Transverse colon (tissue), 4 donors: ENCODE measurements around the gene SLC35F3. TPM values are rescaled to one million over a fixed set of nuclear protein-coding genes. Genes with fewer than 3 reads are reported as not detected.

ENCODE experiments used
- DNase-seq: peaks from one replicate; pipeline ENCODE4 v3.0.0-alpha.2; 2019
- H3K27ac ChIP-seq, 4 donors: fragments of 200-600 bp; sonication (generic); 2 replicates each; pipeline ENCODE4 v1.5.1; 2016 to 2018; ENCODE audit warnings: inconsistent platforms in 4 of 4
- H3K27me3 ChIP-seq: fragments of 200-600 bp; sonication (generic); 2 replicates; pipeline ENCODE4 v1.5.1; 2017; ENCODE audit warnings: inconsistent platforms
- H3K36me3 ChIP-seq, 4 donors: fragments of 200-600 bp; sonication (generic); 2 replicates each; pipeline ENCODE4 v1.5.1; 2017 to 2019; ENCODE audit warnings: inconsistent platforms in 4 of 4
- H3K4me1 ChIP-seq, 4 donors: fragments of 200-600 bp; sonication (generic); 2 replicates each; pipeline ENCODE4 v1.5.1; 2017 to 2020; ENCODE audit warnings: inconsistent platforms in 4 of 4
- H3K4me3 ChIP-seq, 4 donors: fragments of 200-600 bp; sonication (generic); 1 replicate in 1 of 4; 2 replicates in 3 of 4; pipeline versions ENCODE4 v1.5.1 to v1.6.1; 2017 to 2019; ENCODE audit warnings: inconsistent platforms in 4 of 4
- H3K9me3 ChIP-seq, 2 donors: fragments of 200-600 bp; sonication (generic); 2 replicates each; pipeline ENCODE4 v1.5.1; 2017 to 2019; ENCODE audit warnings: inconsistent platforms in 2 of 2
- EP300 ChIP-seq: sonication (generic); formaldehyde crosslinking; IDR thresholded peaks from one replicate; pipeline ENCODE4 v1.6.1; 2017; ENCODE audit warnings: antibody characterized with exemption, low read depth
- POLR2A ChIP-seq: fragments of 450-650 bp; IDR thresholded peaks from one replicate; pipeline ENCODE4 v1.6.1; 2016; ENCODE audit warnings: antibody characterized with exemption, mild to moderate bottlenecking, moderate library complexity
- POLR2AphosphoS5 ChIP-seq, 3 donors: sonication (generic); formaldehyde crosslinking; IDR thresholded peaks; one replicate each; pipeline ENCODE4 v1.6.1; 2016; ENCODE audit warnings: antibody characterized with exemption in 3 of 3
- WGBS, 2 donors: methylation state at CpG; one replicate each; pipeline ENCODE4 v1.1.5; 2018; ENCODE audit warnings: low coverage in 1 of 2; 5-methylcytosine and 5-hydroxymethylcytosine counted together
- in situ Hi-C, 4 donors: fragments of 200-750 bp; cut with MboI; loops; one replicate each; pipeline versions ENCODE4 v1.15.0 to v1.15.1; 2017; ENCODE audit warnings: low sequenced_read_pairs in 3 of 4, low pct_ligation_motif_present in 1 of 4, low pct_unique_long_range_greater_than_20kb in 1 of 4
- intact Hi-C: fragments of 100-400 bp; cut with DNase I; formaldehyde crosslinking; loops from one replicate; pipeline ENCODE4 v1.15.1; 2023; ENCODE audit warnings: low total_unique reads
- total RNA-seq, 4 donors: library from RNA; depleted of rRNA; stranded (reverse); fragments of >200 nt; gene quantifications; one replicate each; pipeline ENCODE4 v1.1.0, GENCODE V29; 2016
- TF ChIP-seq, protein P1 (sequence below), 5 experiments: fragments of 200-600 bp in 3 of 5; fragments of 450-650 bp in 2 of 5; sonication (generic) in 3 of 5; IDR thresholded peaks; 1 replicate in 2 of 5; 2 replicates in 3 of 5; pipeline ENCODE4 v1.5.1; 2016 to 2017; ENCODE audit warnings: antibody characterized with exemption in 5 of 5, inconsistent platforms in 3 of 5, mild to moderate bottlenecking in 2 of 5, moderate library complexity in 1 of 5

The SLC35F3 gene
- total RNA-seq, 4 donors from 2014 or later, result not detected

- Histone ChIP-seq H3K4me1 (no peaks in the 10 kb centered on the region), H3K27ac (no peak overlapping the region), H3K4me3 (no peak overlapping the region), H3K9me3 (no peaks in the 10 kb centered on the region), H3K27me3 (no peaks in the 10 kb centered on the region), H3K36me3 (no peaks in the 10 kb centered on the region)
- WGBS, 2 donors, result 75 to 90% methylated on average over 1 to 2 of the region's 2 CpGs
- intact Hi-C loops (no loop called here), in situ Hi-C loops (no loop called here)
- no peak for DNase-seq
- TF ChIP-seq EP300 (no peak), POLR2AphosphoS5 (IDR thresholded peaks at IDR 0.05) (no peak), POLR2A (no peak)
- TF ChIP-seq, protein P1, sequence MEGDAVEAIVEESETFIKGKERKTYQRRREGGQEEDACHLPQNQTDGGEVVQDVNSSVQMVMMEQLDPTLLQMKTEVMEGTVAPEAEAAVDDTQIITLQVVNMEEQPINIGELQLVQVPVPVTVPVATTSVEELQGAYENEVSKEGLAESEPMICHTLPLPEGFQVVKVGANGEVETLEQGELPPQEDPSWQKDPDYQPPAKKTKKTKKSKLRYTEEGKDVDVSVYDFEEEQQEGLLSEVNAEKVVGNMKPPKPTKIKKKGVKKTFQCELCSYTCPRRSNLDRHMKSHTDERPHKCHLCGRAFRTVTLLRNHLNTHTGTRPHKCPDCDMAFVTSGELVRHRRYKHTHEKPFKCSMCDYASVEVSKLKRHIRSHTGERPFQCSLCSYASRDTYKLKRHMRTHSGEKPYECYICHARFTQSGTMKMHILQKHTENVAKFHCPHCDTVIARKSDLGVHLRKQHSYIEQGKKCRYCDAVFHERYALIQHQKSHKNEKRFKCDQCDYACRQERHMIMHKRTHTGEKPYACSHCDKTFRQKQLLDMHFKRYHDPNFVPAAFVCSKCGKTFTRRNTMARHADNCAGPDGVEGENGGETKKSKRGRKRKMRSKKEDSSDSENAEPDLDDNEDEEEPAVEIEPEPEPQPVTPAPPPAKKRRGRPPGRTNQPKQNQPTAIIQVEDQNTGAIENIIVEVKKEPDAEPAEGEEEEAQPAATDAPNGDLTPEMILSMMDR (IDR thresholded peaks at IDR 0.05), result no peak
Measured at GRCh38 chr1:234289538-234290305, 385.2 kb downstream of the SLC35F3 start.

- in situ Hi-C loops, result no loop called here
- H3K9me3 ChIP-seq, result no peaks in the 10 kb centered on the region
- H3K27me3 ChIP-seq, result peaks cover 3% of the 10 kb centered on the region
Measured at GRCh38 chr1:234292011-234292410, 387.5 kb downstream of the SLC35F3 start.

GRCh38 chr1:234292548-234292947, 388.1 kb downstream of the SLC35F3 start:
- 75 to 82% methylated on average over 2 of the region's 2 CpGs for WGBS, 2 donors
- intact Hi-C loops (no loop called here), in situ Hi-C loops (no loop called here)

More at GRCh38 chr1:234292011-234292410, 387.5 kb downstream of the SLC35F3 start:
- no peaks in the 10 kb centered on the region for H3K36me3 ChIP-seq
- H3K4me3 ChIP-seq, result no peak overlapping the region
- no peaks in the 10 kb centered on the region for H3K4me1 ChIP-seq
- intact Hi-C loops, result no loop called here
- DNase-seq, result no peak
- WGBS, 2 donors, result 93 to 100% methylated on average over 2 to 4 of the region's 4 CpGs
- no peak overlapping the region for H3K27ac ChIP-seq
- TF ChIP-seq POLR2A, result no peak
- TF ChIP-seq EP300, result no peak
- no peak for TF ChIP-seq POLR2AphosphoS5 (IDR thresholded peaks at IDR 0.05)
- TF ChIP-seq, protein P1 (IDR thresholded peaks at IDR 0.05), result no peak

DNA sequence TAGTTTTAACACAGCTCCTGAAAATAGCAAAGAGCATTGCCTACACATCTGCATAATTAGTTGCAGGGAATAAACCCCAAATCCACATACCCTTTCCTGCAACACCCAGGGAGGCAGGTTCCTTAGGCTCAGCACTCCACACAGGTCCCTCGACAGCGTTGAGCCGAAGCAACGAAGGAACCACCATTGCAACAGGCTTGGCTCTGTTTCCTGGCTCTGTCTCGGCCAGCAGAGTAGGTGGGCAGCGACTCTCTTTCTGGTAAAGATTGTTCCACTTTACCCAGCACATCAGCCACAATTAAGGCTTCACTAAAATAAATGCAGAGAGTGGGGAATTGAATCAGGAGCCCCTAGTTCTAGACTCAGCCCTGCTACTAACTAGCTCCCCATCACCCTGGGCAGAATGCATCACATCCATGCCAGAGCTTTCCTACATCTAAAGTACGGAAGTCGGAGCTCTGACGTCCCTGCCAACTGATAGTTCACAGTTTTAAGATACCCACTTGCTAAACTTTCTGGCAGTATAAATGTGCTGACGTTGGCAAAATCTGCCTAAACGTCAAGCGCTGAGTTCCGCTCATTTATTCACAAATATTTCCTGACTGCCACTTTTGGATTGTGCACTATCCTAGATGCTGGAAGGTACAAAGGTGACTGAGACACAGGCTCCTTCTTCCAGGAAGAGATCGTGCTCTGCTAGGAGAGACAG, 389.8 kb downstream of the SLC35F3 start:
- Histone ChIP-seq H3K4me1 (no peaks in the 10 kb centered on the region), H3K36me3 (no peaks in the 10 kb centered on the region), H3K27me3 (peaks cover 3% of the 10 kb centered on the region), H3K4me3 (no peak overlapping the region), H3K9me3 (no peaks in the 10 kb centered on the region), H3K27ac (no peak overlapping the region)
- in situ Hi-C loops, result no loop called here
- no peak for TF ChIP-seq POLR2AphosphoS5 (IDR thresholded peaks at IDR 0.05)
- no peak for TF ChIP-seq POLR2A
- TF ChIP-seq EP300, result no peak
- TF ChIP-seq, protein P1 (IDR thresholded peaks at IDR 0.05), result no peak
- intact Hi-C loops, result no loop called here
- WGBS, 2 donors, result 71 to 75% methylated on average over 10 to 14 of the region's 14 CpGs
- DNase-seq, result no peak

More at GRCh38 chr1:234292548-234292947, 388.1 kb downstream of the SLC35F3 start:
- Histone ChIP-seq H3K36me3 (no peaks in the 10 kb centered on the region), H3K4me1 (no peaks in the 10 kb centered on the region), H3K4me3 (no peak overlapping the region), H3K27ac (no peak overlapping the region), H3K27me3 (peaks cover 3% of the 10 kb centered on the region), H3K9me3 (no peaks in the 10 kb centered on the region)
- TF ChIP-seq POLR2A (no peak), POLR2AphosphoS5 (IDR thresholded peaks at IDR 0.05) (no peak), EP300 (no peak)
- TF ChIP-seq, protein P1 (IDR thresholded peaks at IDR 0.05), result no peak
- no peak for DNase-seq
